ENCODE data around the gene TMEM156. TPM values are rescaled to one million over a fixed set of nuclear protein-coding genes. Genes with fewer than 3 reads are reported as not detected.
"Not testable (repeated sequence)": the region's sequence is repeated elsewhere in the genome, so short reads cannot be mapped to it uniquely, and the experiment has no call there.

TMEM156 gene
- total and polyA plus RNA-seq, 7 donors: 0.08 to 0.15 (median 0.10) TPM; not detected in 4

DNA sequence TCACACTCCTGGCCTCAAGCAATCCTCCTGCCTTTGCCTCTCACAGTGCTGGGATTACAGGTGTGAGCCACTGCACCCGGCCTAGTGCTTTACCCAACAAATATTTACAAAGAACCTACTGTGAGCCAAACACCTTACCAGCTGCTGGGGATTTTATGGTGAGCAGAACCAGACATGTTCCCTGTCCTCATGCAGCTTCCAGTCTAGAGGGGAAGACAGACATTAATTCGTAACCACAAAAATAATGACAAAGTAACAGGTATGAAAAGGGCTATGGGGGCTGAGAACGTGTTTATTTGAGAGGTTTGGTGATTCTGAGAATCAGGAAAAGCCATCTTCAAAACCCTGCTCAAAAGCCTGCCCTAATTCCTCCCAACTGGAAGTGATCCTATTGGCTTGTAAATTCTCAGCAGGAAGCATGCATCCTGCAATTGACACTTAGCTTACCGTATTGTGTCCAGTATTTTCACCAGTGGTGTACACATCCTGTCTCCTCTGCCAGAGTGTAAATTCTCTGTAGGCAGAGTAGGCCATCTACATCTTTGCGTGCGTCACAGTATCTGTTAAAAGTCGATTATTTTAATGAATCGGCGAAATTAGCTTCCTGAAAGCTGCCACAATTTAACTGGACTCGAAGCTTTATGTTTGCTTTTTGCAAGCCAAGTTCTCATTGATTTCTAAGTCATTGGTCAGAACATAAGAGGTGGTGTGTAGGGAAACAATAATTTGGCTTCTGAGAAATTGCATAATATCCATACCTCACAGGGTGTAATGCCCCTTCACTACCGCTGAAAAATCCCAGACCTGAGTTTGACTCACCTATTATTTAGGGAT lies 67.0 kb downstream of the TMEM156 start:
- TF ChIP-seq, protein P1, sequence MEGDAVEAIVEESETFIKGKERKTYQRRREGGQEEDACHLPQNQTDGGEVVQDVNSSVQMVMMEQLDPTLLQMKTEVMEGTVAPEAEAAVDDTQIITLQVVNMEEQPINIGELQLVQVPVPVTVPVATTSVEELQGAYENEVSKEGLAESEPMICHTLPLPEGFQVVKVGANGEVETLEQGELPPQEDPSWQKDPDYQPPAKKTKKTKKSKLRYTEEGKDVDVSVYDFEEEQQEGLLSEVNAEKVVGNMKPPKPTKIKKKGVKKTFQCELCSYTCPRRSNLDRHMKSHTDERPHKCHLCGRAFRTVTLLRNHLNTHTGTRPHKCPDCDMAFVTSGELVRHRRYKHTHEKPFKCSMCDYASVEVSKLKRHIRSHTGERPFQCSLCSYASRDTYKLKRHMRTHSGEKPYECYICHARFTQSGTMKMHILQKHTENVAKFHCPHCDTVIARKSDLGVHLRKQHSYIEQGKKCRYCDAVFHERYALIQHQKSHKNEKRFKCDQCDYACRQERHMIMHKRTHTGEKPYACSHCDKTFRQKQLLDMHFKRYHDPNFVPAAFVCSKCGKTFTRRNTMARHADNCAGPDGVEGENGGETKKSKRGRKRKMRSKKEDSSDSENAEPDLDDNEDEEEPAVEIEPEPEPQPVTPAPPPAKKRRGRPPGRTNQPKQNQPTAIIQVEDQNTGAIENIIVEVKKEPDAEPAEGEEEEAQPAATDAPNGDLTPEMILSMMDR (IDR thresholded peaks at IDR 0.05): no peak
- no peak for ATAC-seq
- H3K4me1 ChIP-seq: no peaks in the 10 kb centered on the region
- WGBS, 3 donors: 86 to 88% (median 87%) methylated on average over 11 of the region's 11 CpGs
- H3K9me3 ChIP-seq: no peaks in the 10 kb centered on the region
- DNase-seq: no peak
- intact Hi-C loops (cut with DNase I): no loop called here
- H3K36me3 ChIP-seq (ENCODE audit: insufficient read depth in 1 of 2, low read depth in 1 of 2): no peaks in the 10 kb centered on the region
- no peak overlapping the region for H3K4me3 ChIP-seq
- H3K27ac ChIP-seq: no peak overlapping the region
- no peaks in the 10 kb centered on the region for H3K27me3 ChIP-seq (ENCODE audit: insufficient read depth in 3 of 3, low read length in 2 of 3)

DNA sequence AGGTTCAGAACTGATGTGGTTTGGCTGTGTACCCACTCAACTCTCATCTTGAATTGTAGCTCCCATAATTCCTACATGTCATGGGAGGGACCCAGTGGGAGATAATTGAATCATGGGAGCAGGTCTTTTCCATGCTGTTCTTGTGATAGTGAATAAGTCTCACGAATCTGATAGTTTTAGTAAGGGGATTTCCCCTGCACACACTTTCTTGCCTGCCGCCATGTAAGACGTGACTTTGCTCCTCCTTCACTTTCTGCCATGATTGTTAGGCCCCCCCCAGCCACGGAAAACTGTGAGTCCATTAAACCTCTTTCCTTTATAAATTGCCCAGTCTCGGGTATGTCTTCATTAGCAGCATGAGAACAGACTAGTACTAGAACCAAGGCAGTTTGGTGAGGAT lies 73.0 kb downstream of the TMEM156 start:
- WGBS, 3 donors: 89 to 91% (median 90%) methylated on average over 5 of the region's 5 CpGs

DNA sequence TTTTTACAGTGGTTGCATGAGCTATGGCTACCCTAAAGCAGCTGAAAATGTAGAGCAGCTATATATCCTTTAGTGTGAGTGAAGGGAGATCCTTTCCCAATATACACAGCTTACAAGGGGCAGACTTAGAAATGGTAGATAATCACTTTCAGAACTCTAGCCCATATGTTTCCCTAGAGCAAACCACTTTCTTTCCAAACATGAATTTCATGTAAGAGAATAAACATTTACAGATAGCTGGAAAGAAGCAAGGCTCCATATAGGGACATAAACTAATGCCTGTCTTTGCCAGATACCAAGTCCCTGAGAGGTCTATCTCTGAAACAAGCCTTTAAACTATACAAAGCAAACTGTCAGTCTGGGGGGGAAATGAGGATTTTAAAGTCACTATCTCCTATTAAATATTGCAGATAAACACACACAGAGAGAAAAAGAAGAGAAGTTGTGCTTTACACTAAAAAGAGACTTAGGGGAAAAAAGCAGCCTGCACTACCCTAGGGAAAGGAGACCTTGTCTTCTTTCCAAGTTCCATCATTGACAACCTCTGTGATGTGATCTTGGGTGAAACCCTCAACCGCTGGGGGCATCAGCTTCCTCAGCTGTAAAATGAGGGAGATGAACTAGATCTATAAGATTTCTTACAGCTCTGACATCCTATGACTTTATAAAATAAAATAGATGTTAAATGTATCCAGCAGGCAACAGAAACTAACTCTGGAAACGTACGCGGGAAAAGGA lies 73.6 kb downstream of the TMEM156 start:
- 60 to 93% (median 87%) methylated on average over 4 of the region's 4 CpGs for WGBS, 3 donors
- Histone ChIP-seq H3K36me3 (ENCODE audit: insufficient read depth in 1 of 2, low read depth in 1 of 2) (no peaks in the 10 kb centered on the region), H3K9me3 (no peaks in the 10 kb centered on the region), H3K4me3 (no peak overlapping the region), H3K27ac (no peak overlapping the region), H3K4me1 (no peaks in the 10 kb centered on the region), H3K27me3 (ENCODE audit: insufficient read depth in 3 of 3, low read length in 2 of 3) (no peaks in the 10 kb centered on the region)
- ATAC-seq (no peak), DNase-seq (no peak)
- intact Hi-C loops (cut with DNase I): no loop called here
- TF ChIP-seq, protein P1 (IDR thresholded peaks at IDR 0.05): no peak

More for the DNA sequence above, 73.0 kb downstream of the TMEM156 start:
- ATAC-seq; H3K4me1 ChIP-seq; intact Hi-C loops (cut with DNase I); H3K36me3 ChIP-seq (ENCODE audit: insufficient read depth in 1 of 2, low read depth in 1 of 2); H3K27me3 ChIP-seq (ENCODE audit: insufficient read depth in 3 of 3, low read length in 2 of 3); H3K27ac ChIP-seq; DNase-seq; H3K4me3 ChIP-seq; H3K9me3 ChIP-seq: not testable (repeated sequence)

DNA sequence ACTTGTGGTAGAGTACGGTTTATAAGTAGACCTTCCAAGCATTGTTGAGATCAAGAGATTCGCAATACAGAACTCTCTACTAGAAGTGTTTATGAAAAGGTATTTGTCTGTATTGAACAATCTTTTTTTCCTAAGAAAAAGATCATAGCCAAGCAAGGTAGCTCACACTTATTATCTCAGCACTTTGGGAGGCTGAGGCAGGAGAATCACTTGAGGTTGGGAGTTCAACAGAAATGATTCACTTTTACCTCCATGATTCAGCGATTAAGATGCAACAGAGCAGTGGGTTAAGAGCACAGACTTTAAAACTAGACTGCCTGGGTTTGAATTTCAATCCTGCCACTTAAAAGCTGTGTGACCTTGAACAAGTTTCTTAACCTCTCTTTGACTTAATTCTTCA lies 74.3 kb downstream of the TMEM156 start:
- intact Hi-C loops (cut with DNase I): no loop called here
- ATAC-seq (no peak), DNase-seq (no peak)
- Histone ChIP-seq H3K4me1 (no peaks in the 10 kb centered on the region), H3K27me3 (ENCODE audit: insufficient read depth in 3 of 3, low read length in 2 of 3) (no peaks in the 10 kb centered on the region), H3K9me3 (no peaks in the 10 kb centered on the region), H3K36me3 (ENCODE audit: insufficient read depth in 1 of 2, low read depth in 1 of 2) (no peaks in the 10 kb centered on the region), H3K4me3 (no peak overlapping the region), H3K27ac (no peak overlapping the region)
- TF ChIP-seq, protein P1 (IDR thresholded peaks at IDR 0.05): no peak
- 88 to 95% (median 95%) methylated on average over 3 of the region's 3 CpGs for WGBS, 3 donors

DNA sequence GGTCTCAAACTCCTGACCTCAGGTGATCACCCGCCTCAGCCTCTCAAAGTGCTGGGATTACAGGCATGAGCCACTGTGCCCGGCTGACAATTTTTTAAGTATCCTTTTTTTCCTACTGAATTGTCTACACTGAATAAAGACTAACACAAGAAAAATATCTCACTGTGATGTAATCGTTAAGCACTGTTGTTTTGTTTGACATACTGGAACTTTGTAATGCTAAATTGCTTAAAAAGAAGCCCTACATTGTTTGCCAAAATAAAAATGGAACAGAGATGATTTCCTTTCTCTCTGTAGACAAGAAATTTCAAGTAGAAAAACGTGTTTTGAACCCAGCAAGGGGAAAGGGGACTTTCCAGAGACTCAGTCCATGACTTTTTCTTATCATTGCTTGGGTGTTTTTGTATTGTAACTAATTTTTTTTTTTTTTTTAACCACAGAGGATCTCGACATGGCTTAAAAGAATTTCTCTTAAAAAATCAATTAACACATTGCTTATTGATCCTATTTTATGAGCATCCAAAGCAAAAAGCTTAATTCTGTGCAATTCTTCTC lies 74.9 kb downstream of the TMEM156 start:
- no peak overlapping the region for H3K4me3 ChIP-seq
- no peaks in the 10 kb centered on the region for H3K36me3 ChIP-seq (ENCODE audit: insufficient read depth in 1 of 2, low read depth in 1 of 2)
- no peaks in the 10 kb centered on the region for H3K4me1 ChIP-seq
- DNase-seq (no peak), ATAC-seq (no peak)
- no peak overlapping the region for H3K27ac ChIP-seq
- intact Hi-C loops (cut with DNase I): no loop called here
- H3K27me3 ChIP-seq (ENCODE audit: insufficient read depth in 3 of 3, low read length in 2 of 3): no peaks in the 10 kb centered on the region
- TF ChIP-seq, protein P1 (IDR thresholded peaks at IDR 0.05): no peak
- WGBS, 3 donors: 26 to 48% (median 31%) methylated on average over 5 of the region's 5 CpGs
- no peaks in the 10 kb centered on the region for H3K9me3 ChIP-seq
